SK-N-SH (cell line): ENCODE results near the gene KCNIP4.

Experiments used
- FOXJ3 ChIP-seq: sonication (generic); formaldehyde crosslinking; IDR thresholded peaks from 2 replicates; pipeline ENCODE4 v1.5.1; 2020; ENCODE audit warnings: mild to moderate bottlenecking, missing genetic modification reagents
- TF ChIP-seq, protein P1 (sequence below): fragments of 200-600 bp; sonication (generic); IDR thresholded peaks from 2 replicates; pipeline ENCODE4 v1.6.1; 2017; ENCODE audit warnings: antibody characterized with exemption, mild to moderate bottlenecking, moderate library complexity

DNA sequence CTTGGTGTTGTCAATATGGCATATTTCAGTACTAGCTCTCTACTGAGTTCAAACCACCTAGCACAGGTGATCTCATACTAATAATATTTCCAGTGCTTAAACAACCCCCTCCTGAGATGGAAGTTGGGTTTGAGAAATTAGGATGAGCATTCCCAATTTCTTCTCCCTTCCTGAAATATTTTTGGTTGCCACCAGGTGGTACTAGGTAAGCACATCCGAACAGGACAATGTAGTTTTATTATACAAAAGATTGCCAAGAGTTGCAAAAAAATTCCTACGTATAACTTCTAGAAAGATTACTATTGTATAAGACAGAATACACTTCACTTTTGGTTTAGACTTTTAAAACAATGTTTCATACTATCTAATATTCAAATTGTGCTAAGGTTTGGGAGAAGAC, 763.8 kb downstream of the KCNIP4 start:
- TF ChIP-seq, protein P1, sequence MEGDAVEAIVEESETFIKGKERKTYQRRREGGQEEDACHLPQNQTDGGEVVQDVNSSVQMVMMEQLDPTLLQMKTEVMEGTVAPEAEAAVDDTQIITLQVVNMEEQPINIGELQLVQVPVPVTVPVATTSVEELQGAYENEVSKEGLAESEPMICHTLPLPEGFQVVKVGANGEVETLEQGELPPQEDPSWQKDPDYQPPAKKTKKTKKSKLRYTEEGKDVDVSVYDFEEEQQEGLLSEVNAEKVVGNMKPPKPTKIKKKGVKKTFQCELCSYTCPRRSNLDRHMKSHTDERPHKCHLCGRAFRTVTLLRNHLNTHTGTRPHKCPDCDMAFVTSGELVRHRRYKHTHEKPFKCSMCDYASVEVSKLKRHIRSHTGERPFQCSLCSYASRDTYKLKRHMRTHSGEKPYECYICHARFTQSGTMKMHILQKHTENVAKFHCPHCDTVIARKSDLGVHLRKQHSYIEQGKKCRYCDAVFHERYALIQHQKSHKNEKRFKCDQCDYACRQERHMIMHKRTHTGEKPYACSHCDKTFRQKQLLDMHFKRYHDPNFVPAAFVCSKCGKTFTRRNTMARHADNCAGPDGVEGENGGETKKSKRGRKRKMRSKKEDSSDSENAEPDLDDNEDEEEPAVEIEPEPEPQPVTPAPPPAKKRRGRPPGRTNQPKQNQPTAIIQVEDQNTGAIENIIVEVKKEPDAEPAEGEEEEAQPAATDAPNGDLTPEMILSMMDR = no peak; the same call in 1 of the 2 replicates
- TF ChIP-seq FOXJ3 (CRISPR knock-in tag) = no peak
